C4-2B (cell line): Measurements from ENCODE around the gene TRAPPC4.

Experiments used
- ZFX ChIP-seq: fragments of 450-650 bp; IDR thresholded peaks from 2 replicates; pipeline ENCODE4 v1.6.1; 2017
- TF ChIP-seq, protein P1 (sequence below): fragments of 450-650 bp; conservative IDR thresholded peaks from 2 replicates; pipeline ENCODE4 v1.5.1; 2017; ENCODE audit warnings: mild to moderate bottlenecking

DNA sequence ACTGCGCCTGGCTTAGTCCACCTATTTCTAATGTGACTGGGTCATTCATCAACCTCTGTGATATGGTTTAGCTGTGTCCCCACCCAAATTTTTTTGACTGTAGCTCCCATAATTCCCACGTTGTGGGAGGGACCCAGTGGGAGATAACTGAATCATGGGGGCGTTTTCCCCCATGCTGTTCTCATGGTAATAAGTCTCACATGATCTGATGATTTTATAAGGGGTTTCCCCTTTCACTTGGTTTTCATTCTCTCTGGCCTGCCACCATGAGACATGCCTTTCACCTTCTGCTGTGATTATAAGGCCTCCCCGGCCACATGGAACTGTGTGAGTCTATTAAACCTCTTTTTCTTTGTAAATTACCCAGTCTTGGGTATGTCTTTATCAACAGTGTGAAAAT is 11.9 kb upstream of the TRAPPC4 start:
- TF ChIP-seq, protein P1, sequence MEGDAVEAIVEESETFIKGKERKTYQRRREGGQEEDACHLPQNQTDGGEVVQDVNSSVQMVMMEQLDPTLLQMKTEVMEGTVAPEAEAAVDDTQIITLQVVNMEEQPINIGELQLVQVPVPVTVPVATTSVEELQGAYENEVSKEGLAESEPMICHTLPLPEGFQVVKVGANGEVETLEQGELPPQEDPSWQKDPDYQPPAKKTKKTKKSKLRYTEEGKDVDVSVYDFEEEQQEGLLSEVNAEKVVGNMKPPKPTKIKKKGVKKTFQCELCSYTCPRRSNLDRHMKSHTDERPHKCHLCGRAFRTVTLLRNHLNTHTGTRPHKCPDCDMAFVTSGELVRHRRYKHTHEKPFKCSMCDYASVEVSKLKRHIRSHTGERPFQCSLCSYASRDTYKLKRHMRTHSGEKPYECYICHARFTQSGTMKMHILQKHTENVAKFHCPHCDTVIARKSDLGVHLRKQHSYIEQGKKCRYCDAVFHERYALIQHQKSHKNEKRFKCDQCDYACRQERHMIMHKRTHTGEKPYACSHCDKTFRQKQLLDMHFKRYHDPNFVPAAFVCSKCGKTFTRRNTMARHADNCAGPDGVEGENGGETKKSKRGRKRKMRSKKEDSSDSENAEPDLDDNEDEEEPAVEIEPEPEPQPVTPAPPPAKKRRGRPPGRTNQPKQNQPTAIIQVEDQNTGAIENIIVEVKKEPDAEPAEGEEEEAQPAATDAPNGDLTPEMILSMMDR: no peak
- TF ChIP-seq ZFX: no peak
